GM10847 (cell line): ENCODE measurements around the gene RGS14.

ENCODE experiments used
- POLR2A ChIP-seq: IDR thresholded peaks from 2 replicates; pipeline ENCODE4 v1.6.1; 2011; ENCODE audit not compliant: insufficient read length; ENCODE audit errors: extremely low read depth

Gene RGS14

DNA sequence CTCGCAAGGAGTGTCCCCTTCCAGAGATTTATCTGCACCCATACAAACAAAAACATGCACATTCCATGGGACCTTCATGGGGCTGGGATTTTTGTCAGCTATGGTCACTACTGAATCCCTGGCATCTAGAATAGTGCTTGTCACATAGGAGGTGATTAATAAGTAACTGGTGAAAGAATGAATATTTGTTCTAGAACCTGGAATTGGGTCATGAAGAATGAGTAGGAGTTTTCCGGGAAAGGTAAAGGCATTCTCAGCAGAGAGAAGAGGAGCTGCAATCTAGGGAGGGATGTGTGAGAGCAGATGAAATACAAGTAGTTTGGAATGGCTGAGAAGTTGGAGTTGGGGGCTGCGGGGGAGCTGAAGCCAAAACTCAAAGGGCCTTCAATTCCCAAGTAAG, 3.5 kb upstream of the RGS14 start:
- TF ChIP-seq POLR2A = no peak

DNA sequence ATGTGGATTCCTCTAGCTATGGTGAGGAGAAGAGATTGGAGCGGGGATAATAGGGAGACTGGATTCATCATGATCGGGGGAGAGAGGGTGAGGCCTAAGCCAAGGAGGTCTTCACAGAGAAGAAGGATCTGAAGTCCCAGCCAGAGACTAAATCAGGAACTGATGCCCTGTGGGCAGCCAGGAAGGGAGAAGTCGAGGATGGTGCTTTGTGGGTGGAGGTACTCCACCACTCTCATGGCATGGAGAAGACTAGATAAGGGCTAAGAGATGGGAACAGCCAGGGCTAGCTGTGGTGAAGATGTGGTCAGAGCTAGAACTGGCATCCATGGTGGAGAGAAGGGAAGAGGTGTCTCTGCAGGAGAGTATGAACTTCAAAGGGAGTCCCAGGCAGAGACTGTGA, 3.0 kb upstream of the RGS14 start:
- no peak for TF ChIP-seq POLR2A

DNA sequence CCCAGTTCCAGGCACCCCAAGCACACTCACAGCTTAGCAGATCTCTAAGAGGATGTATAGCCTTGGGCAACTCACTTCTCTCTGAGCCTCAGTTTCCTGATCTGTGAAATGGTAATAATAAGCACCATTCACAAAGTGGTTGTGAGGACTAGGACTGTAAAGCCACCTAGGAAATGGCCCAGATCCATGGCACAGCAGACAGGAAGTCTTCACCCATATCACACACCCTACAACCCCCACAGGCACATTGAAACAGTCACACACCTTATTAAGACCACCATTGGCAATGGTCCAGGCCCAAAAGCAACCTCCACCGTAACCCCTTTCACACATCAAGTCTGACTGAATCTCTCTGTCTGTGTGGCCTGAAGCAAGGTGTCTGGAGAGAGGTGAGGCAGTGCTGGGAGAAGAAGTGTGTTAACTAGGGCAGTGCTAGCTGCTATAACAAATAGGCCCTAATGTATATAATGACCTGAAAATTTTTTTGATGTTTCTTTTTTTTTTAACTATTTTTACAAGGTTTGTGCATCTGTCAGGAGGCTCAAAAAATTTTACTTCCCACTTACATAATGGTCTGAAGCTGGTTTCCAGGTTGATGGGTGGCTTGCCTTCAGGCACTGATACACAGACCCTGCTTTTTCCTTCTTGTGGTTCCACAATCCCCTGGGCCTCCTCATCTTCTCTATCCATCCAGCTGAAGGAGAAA, 2.4 kb upstream of the RGS14 start:
- no peak for TF ChIP-seq POLR2A

DNA sequence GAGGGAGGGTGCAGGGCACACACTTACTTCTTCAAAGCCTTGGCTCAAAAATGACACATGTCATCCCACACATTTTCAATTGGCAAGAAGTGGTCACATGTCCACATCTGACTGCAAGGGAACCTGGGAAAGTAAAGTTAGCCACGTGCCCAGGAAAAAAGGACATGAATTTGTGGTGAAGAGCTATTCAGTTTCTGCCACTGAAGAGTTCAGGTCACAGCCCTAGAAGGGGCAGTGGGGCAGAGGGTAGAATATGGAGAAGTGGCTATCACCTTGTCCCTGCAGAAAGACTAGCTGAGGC, 1.9 kb upstream of the RGS14 start:
- no peak for TF ChIP-seq POLR2A

DNA sequence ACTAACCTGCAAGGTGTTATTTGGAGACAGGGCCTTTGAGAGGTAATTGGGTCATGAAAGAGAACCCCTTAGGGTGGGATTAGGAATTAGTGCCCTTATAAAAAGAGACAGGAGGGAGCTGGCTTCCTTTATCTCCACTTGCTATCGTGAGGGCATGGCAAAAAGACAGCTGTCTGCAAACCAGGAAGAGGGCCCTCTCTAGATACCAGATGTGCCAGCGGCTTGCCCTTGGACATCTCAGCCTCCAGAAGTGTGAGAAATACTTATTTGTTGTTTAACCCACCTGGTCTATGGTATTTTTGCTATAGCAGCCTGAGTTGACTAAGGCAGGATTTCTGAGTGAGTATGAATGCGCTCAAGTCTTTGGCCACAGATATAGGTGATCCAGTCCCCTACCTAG, 978 bp upstream of the RGS14 start:
- TF ChIP-seq POLR2A = no peak

DNA sequence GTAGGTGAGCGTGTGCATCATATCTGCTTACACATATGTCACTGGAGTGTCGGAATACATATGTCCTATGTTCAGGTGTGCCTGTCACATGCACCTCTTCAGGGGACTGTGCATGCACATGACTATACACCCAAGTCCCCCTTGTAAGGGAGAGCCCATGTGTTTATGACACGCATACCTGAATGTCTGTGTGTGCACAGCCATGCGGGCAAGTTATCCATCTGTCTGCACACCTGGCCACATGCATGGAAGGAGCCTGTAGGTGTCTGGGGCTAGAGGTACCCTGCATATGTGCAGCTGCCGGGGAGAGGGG, 622 bp upstream of the RGS14 start:
- no peak for TF ChIP-seq POLR2A

DNA sequence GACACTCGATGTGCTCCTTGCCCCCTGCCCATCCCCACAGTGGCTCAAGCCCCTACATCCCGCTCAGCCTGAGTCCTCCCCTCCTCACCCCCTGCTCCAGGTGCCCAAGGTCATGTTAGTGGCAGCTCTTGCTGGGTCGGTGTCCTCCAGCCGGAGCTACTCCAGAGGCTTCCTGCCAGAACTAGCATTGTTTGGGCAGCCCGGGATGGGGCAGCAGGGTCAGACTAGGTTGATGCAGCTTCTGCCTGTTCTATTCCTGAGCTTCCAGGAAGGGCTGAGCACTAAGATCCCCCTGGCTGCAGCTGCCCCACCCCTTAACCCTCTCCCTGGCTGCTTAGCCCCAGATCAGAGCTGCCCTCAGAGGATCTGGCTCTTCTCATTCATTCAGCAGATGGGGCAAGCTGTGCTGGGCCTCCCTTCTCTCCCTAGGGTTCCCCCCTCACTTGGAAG, 671 bp downstream of the RGS14 start:
- no peak for TF ChIP-seq POLR2A

DNA sequence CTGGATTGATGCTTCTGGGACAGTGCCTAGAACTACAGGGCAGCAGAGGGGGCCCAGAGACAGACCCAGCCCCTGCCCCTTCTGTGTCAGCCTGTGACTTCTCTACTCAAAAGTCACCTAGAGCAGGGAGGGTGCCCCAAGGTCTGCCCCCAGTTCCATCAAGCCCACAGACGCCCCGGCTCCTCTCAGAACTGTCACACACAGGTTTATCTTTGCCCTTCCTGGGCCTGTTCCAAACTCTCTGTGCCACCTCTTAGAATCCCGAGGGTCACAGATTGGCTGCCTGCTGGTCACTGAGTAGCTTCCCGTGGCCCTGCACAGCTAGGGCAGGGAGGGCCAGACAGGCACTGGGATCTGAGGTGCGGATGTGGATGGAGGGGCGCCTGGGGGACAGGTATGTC, 1.7 kb downstream of the RGS14 start:
- no peak for TF ChIP-seq POLR2A

DNA sequence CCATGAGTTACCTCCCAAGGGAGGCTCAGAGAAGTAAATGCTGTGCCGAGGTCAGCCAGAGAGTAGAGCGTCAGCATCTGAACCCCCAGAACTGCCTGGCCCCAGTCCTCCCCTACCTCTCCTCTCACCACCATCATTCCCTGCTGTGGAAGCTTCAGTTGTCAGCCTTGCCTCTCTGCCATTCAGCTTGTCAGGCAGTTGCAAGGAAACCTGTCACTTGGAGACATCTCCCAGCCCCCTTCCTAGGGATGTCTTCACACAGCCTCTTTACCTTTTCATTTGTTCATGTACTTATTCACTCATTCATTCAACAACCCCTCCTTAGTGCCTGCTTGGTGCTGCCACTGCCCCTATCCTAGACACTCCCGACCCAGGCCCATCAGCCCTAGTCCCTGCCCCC, 2.1 kb downstream of the RGS14 start:
- no peak for TF ChIP-seq POLR2A

DNA sequence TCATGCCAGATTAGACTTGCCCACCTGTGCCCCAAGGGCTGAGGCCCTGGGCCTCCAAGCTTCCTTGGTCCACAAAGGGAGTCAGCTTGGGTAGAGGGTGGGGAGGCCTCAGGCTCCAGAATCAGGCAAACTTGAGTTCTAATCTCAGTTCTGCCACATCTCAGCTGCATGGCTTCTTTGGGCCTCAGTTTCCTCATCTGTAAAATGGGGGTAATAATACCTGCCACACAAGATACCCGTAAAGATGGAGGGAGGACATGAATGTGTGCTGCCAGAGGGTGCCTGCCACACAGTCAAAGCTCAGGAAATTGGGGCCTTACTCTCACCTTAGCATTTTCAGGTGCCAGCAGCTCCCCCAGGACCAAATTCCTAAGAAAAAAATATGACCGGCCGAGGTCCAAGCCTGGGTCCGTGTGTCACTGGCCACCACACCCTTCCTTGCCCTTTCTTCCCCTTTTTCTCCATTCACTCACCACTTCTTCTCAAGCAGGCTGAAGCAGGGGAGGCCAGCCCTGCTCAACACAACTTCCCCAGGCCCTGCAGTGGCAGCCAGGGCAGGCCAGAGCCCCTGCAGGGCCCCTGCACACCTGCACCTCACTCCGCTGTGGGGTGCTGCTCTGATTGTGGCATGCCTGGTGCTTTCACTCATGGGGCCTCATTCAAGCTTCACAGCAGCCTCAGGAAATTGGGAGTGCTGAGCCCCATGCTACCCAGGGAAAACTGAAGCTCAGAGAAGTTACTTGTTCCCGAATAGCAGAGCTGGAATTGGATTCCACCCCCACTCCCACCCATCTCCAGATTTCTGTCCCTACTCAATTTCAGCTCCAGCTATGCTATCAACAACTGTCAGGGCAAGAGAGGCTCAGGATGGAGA, 3.9 kb downstream of the RGS14 start:
- no peak for TF ChIP-seq POLR2A

DNA sequence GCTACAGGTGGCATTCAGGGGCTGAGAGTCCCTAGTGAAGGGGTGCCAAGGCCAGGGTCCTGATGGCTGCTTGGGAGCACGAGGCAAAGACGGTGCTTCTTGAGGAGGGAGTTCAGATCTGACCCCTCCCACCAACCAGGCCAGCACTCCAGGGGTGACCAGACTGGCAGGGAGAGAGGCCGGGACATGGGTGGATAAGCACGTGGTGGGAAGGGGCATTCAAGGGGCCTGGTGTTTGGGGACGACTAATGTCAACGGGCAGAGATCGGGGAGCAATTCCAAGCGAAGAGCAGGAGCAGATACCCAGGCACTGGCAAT, 4.5 kb downstream of the RGS14 start:
- no peak for TF ChIP-seq POLR2A

DNA sequence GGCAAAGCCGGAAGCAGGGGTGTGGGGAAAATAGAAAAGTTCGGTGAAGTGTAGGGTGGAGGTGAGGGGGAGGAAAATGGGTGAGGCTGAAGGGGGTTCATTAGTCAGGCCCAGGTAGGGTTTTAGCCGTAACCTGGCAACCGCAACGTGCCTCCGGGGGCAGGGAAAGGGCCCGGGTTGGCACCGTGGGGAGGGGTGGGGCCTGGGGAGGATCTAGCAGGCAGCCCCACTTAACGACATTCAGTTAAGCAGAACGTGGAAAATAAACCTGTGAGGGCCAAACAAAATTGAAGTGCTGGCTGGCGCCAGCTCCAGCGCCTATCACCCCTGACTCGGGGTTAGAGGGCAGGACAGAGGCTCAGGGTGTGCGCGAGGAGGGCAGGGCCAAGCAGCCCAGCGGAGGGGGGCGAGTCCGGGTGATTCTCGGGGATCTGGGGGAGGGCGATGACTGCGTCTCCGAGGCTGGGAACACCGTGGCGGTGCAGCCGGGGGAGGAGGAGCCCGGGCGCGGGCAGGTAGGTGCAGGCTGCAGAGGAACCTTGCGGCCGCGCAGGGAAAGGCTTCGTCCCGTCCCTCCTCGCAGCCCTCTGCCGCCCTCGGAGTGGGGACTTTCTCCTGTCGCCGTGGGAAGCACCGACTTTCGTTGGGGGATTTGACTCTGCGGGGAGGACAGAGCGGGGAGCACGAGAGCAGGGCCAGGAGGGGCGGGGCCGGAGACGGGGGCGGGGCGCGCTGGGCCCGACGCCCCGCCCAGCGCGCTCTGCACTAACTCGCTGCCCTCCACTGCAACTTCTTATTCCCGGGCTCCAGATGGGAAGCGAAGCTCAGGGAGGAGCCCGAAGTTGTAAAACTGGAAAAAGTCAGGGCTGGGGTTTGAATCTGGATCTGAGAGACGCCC, 5.1 kb downstream of the RGS14 start:
- TF ChIP-seq POLR2A = no peak

DNA sequence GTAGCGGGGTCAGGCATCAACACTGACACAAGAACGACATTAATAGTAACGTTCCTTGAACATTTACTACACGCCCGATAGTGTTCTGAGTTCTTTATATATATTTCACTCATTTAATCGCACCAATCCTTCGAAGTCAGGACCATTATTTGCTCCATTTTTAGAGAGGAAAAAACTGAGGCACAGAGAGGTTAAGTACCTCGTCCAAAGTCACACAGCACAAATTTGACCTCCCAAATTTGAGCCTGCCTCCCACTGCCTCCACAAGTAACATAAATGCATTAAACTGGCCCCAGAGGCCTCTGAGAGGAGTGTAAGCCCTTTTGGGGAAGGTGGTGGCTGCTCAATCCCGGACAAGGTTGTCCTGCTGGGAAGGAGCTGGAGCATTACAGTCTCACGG, 5.8 kb downstream of the RGS14 start:
- TF ChIP-seq POLR2A = no peak

DNA sequence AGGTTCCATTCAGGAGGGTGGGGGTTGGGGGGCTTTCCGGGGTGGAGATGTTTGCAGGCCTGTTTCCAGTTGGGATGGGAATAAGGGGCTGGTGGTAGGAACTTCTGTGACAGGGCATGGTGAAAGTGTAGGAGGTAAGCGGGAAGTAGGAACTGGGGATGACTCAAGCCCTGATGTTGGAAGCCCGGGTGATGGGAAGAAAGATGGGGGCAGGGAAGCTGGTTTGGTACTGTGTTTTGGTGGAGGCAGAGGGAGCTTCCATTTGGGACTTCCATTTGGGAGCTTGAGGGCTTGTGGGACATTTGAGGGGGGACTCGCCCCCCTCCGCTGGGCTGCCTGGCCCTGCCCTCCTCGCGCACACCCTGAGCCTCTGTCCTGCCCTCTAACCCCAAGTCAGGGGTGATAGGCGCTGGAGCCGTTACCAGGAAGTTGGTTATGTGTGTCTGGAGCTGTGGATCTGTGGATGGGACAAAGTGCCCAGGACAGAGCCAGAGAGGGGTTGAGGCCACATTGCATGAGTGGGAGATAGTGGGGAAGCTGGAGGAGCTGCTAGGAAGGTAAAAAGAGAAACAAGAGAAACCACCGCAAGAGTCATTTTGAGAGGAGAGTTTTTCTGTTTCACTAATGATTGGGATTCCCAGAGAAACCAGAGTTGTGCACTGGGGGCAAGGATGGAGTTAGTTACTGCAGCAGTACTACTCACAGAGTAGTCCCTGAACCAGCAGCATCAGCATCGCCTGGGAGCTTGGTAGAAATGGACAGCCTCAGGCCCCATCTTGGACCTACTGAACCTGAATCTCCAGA, 6.6 kb downstream of the RGS14 start:
- no peak for TF ChIP-seq POLR2A

DNA sequence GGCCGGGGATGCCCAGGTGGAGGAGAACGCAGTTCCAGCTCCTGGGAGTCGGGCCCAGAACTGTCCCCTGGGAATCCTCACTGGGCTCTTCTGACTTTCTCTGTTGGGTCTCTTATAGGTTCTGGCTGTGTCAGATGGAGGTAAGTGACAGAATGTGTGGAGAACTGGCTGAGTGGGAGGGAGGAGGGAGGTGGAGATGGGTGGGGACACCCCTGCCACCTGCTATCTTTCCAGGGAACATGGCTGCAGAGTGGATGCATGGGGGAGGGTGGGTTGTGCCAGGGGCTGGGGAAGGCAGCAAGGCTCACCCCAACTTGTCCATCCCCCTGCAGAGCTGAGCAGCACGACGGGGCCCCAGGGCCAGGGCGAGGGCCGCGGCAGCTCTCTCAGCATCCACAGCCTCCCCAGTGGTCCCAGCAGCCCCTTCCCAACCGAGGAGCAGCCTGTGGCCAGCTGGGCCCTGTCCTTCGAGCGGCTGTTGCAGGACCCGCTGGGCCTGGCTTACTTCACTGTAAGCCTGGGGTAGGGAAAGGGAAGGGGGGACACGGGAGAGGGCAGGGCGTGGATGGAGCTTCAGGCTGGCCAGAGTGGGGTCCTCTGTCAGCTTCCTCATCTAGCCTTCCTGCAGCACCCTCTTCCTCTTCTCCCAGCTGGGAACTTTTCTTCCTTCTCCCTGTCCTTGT, 8.3 kb downstream of the RGS14 start:
- no peak for TF ChIP-seq POLR2A
